Spleen (tissue), 7 donors: ENCODE data around the gene GRIN1.

Experiments used
- CTCF ChIP-seq, 11 experiments: fragments of 200-600 bp in 7 of 11; fragments of 450-650 bp in 4 of 11; sonication (generic) in 4 of 11; IDR thresholded peaks in 8 of 11; conservative IDR thresholded peaks in 3 of 11; 1 replicate in 7 of 11; 2 replicates in 4 of 11; pipeline versions ENCODE4 v1.4.0 to v1.8.0; 2016 to 2021; ENCODE audit warnings: antibody characterized with exemption in 11 of 11, inconsistent platforms in 4 of 11, mild to moderate bottlenecking in 1 of 11
- POLR2A ChIP-seq, 3 donors: fragments of 450-650 bp; IDR thresholded peaks; one replicate each; pipeline ENCODE4 v1.5.1; 2017; ENCODE audit warnings: antibody characterized with exemption in 3 of 3, mild to moderate bottlenecking in 1 of 3
- POLR2AphosphoS5 ChIP-seq, 3 donors: sonication (generic); formaldehyde crosslinking; IDR thresholded peaks; one replicate each; pipeline ENCODE4 v1.5.1; 2017; ENCODE audit warnings: antibody characterized with exemption in 3 of 3
- donor health status: DM: no; HTN: no; CAD: no; lungs with moderate emphysema.
- donor health status: DM: no; HTN: no; CAD: no.
- donor health status: DM: no; HTN: no; CAD: no.

DNA sequence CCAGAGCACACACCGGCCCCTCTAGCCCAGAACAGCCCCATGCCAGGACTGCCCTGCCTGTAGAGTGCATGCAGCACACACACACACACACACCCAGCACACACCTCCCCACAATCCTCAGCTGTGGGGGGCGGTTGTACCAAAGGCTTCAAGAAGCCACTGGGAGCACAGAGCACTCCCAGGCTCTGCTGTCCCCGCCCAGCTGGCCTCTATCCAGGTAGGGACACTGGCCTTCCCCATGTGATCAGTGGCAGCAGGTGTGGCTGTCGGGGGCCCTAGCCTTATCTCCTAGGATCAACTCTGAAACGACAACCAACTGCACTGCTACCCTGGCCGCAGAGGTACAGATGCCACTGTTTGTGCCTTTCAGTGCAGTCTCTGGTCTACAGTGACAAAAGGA is 47.4 kb downstream of the GRIN1 start:
- TF ChIP-seq POLR2AphosphoS5 (IDR thresholded peaks at IDR 0.05), result no peak
- no peak for TF ChIP-seq CTCF (IDR thresholded peaks at IDR 0.05 in 8 of 11, conservative IDR thresholded peaks at IDR 0.05 in 3 of 11)
- TF ChIP-seq POLR2A (IDR thresholded peaks at IDR 0.05), result no peak
